HepG2 (cell line): ENCODE results near the gene IFNA6. TPM values are rescaled to one million over a fixed set of nuclear protein-coding genes. Genes with fewer than 3 reads are reported as not detected.

Experiments used
- EEA1 ChIP-seq: sonication (generic); formaldehyde crosslinking; IDR thresholded peaks from 2 replicates; pipeline ENCODE4 v1.5.1; 2020; ENCODE audit warnings: mild to moderate bottlenecking, missing genetic modification reagents, borderline replicate concordance
- NONO ChIP-seq, 2 experiments: fragments of 450-650 bp in 1 of 2; sonication (generic) in 1 of 2; formaldehyde crosslinking in 1 of 2; IDR thresholded peaks in 1 of 2; conservative IDR thresholded peaks in 1 of 2; 2 replicates each; pipeline versions ENCODE4 v1.6.1 to v1.8.0; 2017 to 2022; ENCODE audit warnings: mild to moderate bottlenecking in 1 of 2, missing genetic modification reagents in 1 of 2, moderate library complexity in 1 of 2
- RERE ChIP-seq: IDR thresholded peaks from 2 replicates; pipeline ENCODE4 v1.6.1; 2016; ENCODE audit warnings: low read depth, missing genetic modification reagents, missing compliant biosample characterization
- REST ChIP-seq, 2 experiments: IDR thresholded peaks; 2 replicates each; pipeline ENCODE4 v1.6.1; 2011 to 2012; ENCODE audit warnings: low read length in 2 of 2, borderline replicate concordance in 1 of 2, low read depth in 1 of 2, mild to moderate bottlenecking in 1 of 2, moderate library complexity in 1 of 2
- SIX4 ChIP-seq: sonication (generic); formaldehyde crosslinking; IDR thresholded peaks from 2 replicates; pipeline ENCODE4 v1.4.0; 2020; ENCODE audit warnings: missing genetic modification reagents
- ZBTB38 ChIP-seq: sonication (generic); formaldehyde crosslinking; IDR thresholded peaks from 2 replicates; pipeline ENCODE4 v1.5.1; 2020; ENCODE audit warnings: mild to moderate bottlenecking, missing genetic modification reagents
- polyA plus RNA-seq, 8 experiments: library from polyadenylated mRNA; depleted of rRNA in 3 of 8; stranded (reverse) in 7 of 8; unstranded in 1 of 8; fragments of >200 nt; fragmentation: Illumina TruSeq in 4 of 8; extraction: Trizol in 4 of 8; gene quantifications; 2 replicates each; pipeline versions ENCODE4 v1.2.1 to v1.2.3, GENCODE V29; 2011 to 2016; ENCODE audit warnings: low read depth in 4 of 8, missing spikeins in 1 of 8, mixed read lengths in 1 of 8; ENCODE audit not compliant: insufficient read depth in 1 of 8
- total RNA-seq, 5 experiments: library from RNA; depleted of rRNA; stranded (reverse); fragments of >200 nt; fragmentation: Illumina TruSeq; extraction: Trizol; gene quantifications; 2 replicates each; pipeline ENCODE4 v1.2.3, GENCODE V29; 2016; ENCODE audit warnings: low read depth in 1 of 5

The IFNA6 gene
- total and polyA plus RNA-seq, 2 of the 13 experiments (the other 11 are each of a cell fraction or from before 2014, with no cell fraction given): not detected

DNA sequence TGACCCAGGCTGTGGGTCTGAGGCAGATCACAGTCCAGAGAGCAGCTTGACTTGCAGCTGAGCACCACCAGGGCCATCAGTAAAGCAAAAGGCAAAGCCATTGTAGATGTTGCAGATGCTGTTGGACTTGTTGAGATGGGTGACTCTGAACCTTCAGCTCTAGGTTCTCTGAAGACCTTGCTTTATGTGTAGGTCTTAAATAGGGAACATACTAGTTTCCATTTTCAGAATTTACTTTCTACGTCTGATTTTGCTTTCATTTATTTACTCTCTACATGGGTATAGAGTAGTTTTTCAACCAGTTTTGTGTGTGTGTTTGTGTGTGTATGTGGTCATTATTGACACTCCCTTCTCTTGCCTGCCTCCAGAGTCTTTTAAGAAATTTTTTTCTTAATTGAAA, at the start of gene IFNA6 (continued):
- TF ChIP-seq REST (IDR thresholded peaks at IDR 0.05; ENCODE audit: borderline replicate concordance in 1 of 2, low read depth in 1 of 2, low read length in 2 of 2) (no peak), EEA1 (CRISPR knock-in tag) (no peak), RERE (CRISPR knock-in tag) (no peak), ZBTB38 (CRISPR knock-in tag) (no peak), NONO (IDR thresholded peaks at IDR 0.05) (no peak), NONO (CRISPR knock-in tag; conservative IDR thresholded peaks at IDR 0.05) (no peak), SIX4 (CRISPR knock-in tag) (no peak)
